WTC11 (cell line): ENCODE data around the gene PRDX1. TPM values are rescaled to one million over a fixed set of nuclear protein-coding genes. Genes with fewer than 3 reads are reported as not detected.

Experiments used
- ATAC-seq: fragments of 200-7000 bp; cut with Tn5 transposase; 2 replicates; pipeline ENCODE4 v1.10.0; 2021; ENCODE audit warnings: mild to moderate bottlenecking, moderate library complexity
- CTCF ChIA-PET: fragments of 300-600 bp; sonication (Branson Sonifier 250); formaldehyde crosslinking; loops from one replicate; lab custom pipeline; 2021; ENCODE audit warnings: antibody characterized with exemption; lab: Charles Lee
- POLR2A ChIA-PET: fragments of 350-600 bp; sonication (Branson Sonifier 250); formaldehyde crosslinking; loops from one replicate; lab custom pipeline; 2021; ENCODE audit warnings: antibody characterized with exemption; lab: Charles Lee
- DNase-seq: peaks from one replicate; pipeline ENCODE4 v3.0.0; 2021; ENCODE audit warnings: low spot score
- H3K27ac Mint-ChIP-seq: 2 replicates; pipeline ENCODE4 v1.8.0; 2021; ENCODE audit warnings: mixed read lengths
- H3K27me3 Mint-ChIP-seq: 2 replicates; pipeline ENCODE4 v1.8.0; 2021; ENCODE audit warnings: low read depth, mild to moderate bottlenecking, moderate library complexity, mixed read lengths
- H3K36me3 Mint-ChIP-seq: 2 replicates; pipeline ENCODE4 v1.8.0; 2021; ENCODE audit warnings: mixed read lengths
- H3K4me1 Mint-ChIP-seq: 2 replicates; pipeline ENCODE4 v1.8.0; 2022; ENCODE audit warnings: mixed read lengths
- H3K4me3 Mint-ChIP-seq: 2 replicates; pipeline ENCODE4 v1.8.0; 2021; ENCODE audit warnings: mild to moderate bottlenecking, moderate library complexity, mixed read lengths
- H3K9me3 Mint-ChIP-seq: 2 replicates; pipeline ENCODE4 v1.8.0; 2021; ENCODE audit warnings: mixed read lengths
- ATF6 ChIP-seq: sonication (generic); formaldehyde crosslinking; IDR thresholded peaks from 2 replicates; pipeline ENCODE4 v1.8.1; 2023; ENCODE audit warnings: mild to moderate bottlenecking, missing genetic modification reagents
- ELF4 ChIP-seq: sonication (generic); formaldehyde crosslinking; IDR thresholded peaks from 2 replicates; pipeline ENCODE4 v1.8.1; 2022; ENCODE audit warnings: low read depth, mild to moderate bottlenecking, moderate library complexity, missing genetic modification reagents
- NFATC4 ChIP-seq: fragments of 250-450 bp; sonication (Bioruptor Pico); IDR thresholded peaks from 2 replicates; pipeline ENCODE4 v1.9.0; 2021; ENCODE audit warnings: mild to moderate bottlenecking
- NFYB ChIP-seq: sonication (generic); formaldehyde crosslinking; conservative IDR thresholded peaks from 2 replicates; pipeline ENCODE4 v1.8.0; 2022; ENCODE audit warnings: low read depth, missing genetic modification reagents
- OVOL2 ChIP-seq: fragments of 250-450 bp; sonication (Bioruptor Pico); IDR thresholded peaks from 2 replicates; pipeline ENCODE4 v1.9.0; 2021; ENCODE audit warnings: mild to moderate bottlenecking, borderline replicate concordance
- PRDM15 ChIP-seq: sonication (generic); formaldehyde crosslinking; IDR thresholded peaks from 2 replicates; pipeline ENCODE4 v1.8.0; 2022; ENCODE audit warnings: missing genetic modification reagents
- PREB ChIP-seq: sonication (generic); formaldehyde crosslinking; IDR thresholded peaks from 2 replicates; pipeline ENCODE4 v1.8.1; 2022; ENCODE audit warnings: mild to moderate bottlenecking, missing genetic modification reagents, moderate library complexity, borderline replicate concordance
- TEAD1 ChIP-seq: sonication (generic); formaldehyde crosslinking; IDR thresholded peaks from 2 replicates; pipeline ENCODE4 v1.8.0; 2022; ENCODE audit warnings: mild to moderate bottlenecking, missing genetic modification reagents
- TP53 ChIP-seq: sonication (generic); formaldehyde crosslinking; IDR thresholded peaks from 2 replicates; pipeline ENCODE4 v1.8.1; 2023; ENCODE audit warnings: mild to moderate bottlenecking, missing genetic modification reagents
- ZNF121 ChIP-seq: sonication (generic); formaldehyde crosslinking; IDR thresholded peaks from 2 replicates; pipeline ENCODE4 v1.8.0; 2023; ENCODE audit warnings: missing genetic modification reagents
- ZNF232 ChIP-seq: sonication (generic); formaldehyde crosslinking; IDR thresholded peaks from 2 replicates; pipeline ENCODE4 v1.8.0; 2022; ENCODE audit warnings: mild to moderate bottlenecking, missing genetic modification reagents
- ZNF425 ChIP-seq: fragments of 250-450 bp; sonication (Bioruptor Pico); conservative IDR thresholded peaks from 2 replicates; pipeline ENCODE4 v1.9.0; 2021; ENCODE audit warnings: mild to moderate bottlenecking
- total RNA-seq: library from RNA; stranded (reverse); gene quantifications from 3 replicates; pipeline ENCODE4 v1.2.3, GENCODE V29; 2021

Gene PRDX1
- total RNA-seq, 1 experiment from 2014 or later = 1,197 TPM

GRCh38 chr1:45479039-45479748 is 42.5 kb downstream of the PRDX1 start:
- Mint-ChIP-seq H3K27ac (no peak overlapping the region), H3K27me3 (no peaks in the 10 kb centered on the region), H3K4me1 (no peaks in the 10 kb centered on the region), H3K9me3 (no peaks in the 10 kb centered on the region), H3K36me3 (no peaks in the 10 kb centered on the region), H3K4me3 (no peak overlapping the region)
- DNase-seq (no peak), ATAC-seq (no peak)
- no peak for TF ChIP-seq ZNF121 (CRISPR knock-in tag)
- CTCF ChIA-PET = interaction anchor here (0.9 to 1.6 kb wide), 2 partner anchors 14 to 119 kb away, joined by 3 to 5 read pairs; no protein-coding TSS in a partner anchor
- POLR2A ChIA-PET = no interaction called here

GRCh38 chr1:45478121-45478814 is 43.4 kb downstream of the PRDX1 start:
- ATAC-seq (no peak), DNase-seq (no peak)
- TF ChIP-seq ELF4 (CRISPR knock-in tag) = no peak
- no peak for TF ChIP-seq TEAD1
- no peak for TF ChIP-seq NFYB (CRISPR knock-in tag)
- TF ChIP-seq ZNF425 (CRISPR knock-in tag) = no peak
- TF ChIP-seq ZNF232 (CRISPR knock-in tag) = no peak
- no peak for TF ChIP-seq PRDM15 (CRISPR knock-in tag)
- no peak for TF ChIP-seq PREB (CRISPR knock-in tag)
- TF ChIP-seq NFATC4 (CRISPR knock-in tag) = no peak
- TF ChIP-seq TP53 (CRISPR knock-in tag) = no peak
- no peak for TF ChIP-seq ZNF121 (CRISPR knock-in tag)
- TF ChIP-seq ATF6 (CRISPR knock-in tag) = no peak
- TF ChIP-seq OVOL2 (CRISPR knock-in tag) = no peak
- POLR2A ChIA-PET = no interaction called here
- CTCF ChIA-PET = interaction anchor here (1.0 to 1.1 kb wide), 2 partner anchors 92 to 460 kb away, joined by 3 read pairs; no protein-coding TSS in a partner anchor
- H3K9me3 Mint-ChIP-seq = no peaks in the 10 kb centered on the region
- H3K36me3 Mint-ChIP-seq = no peaks in the 10 kb centered on the region
- peak overlapping the region; percentile 7; the same call in 1 of the 2 replicates for H3K27ac Mint-ChIP-seq
- no peak overlapping the region for H3K4me3 Mint-ChIP-seq
- no peaks in the 10 kb centered on the region for H3K27me3 Mint-ChIP-seq
- no peaks in the 10 kb centered on the region for H3K4me1 Mint-ChIP-seq
